GM23338 (cell line): ENCODE results near the gene FUT7.

Source experiments
- EZH2phosphoT487 ChIP-seq: fragments of 200-600 bp; sonication (generic); IDR thresholded peaks from one replicate; pipeline ENCODE4 v1.8.1; 2018; ENCODE audit warnings: antibody characterized with exemption; ENCODE audit not compliant: unreplicated experiment
- POLR2AphosphoS5 ChIP-seq: IDR thresholded peaks from 2 replicates; pipeline ENCODE4 v1.6.1; 2016; ENCODE audit warnings: antibody characterized with exemption, low read depth
- STAT1 ChIP-seq: IDR thresholded peaks from one replicate; pipeline ENCODE4 v1.6.1; 2016; ENCODE audit warnings: antibody characterized with exemption; ENCODE audit not compliant: unreplicated experiment
- TF ChIP-seq, protein P1 (sequence below), 2 experiments: fragments of 200-600 bp in 1 of 2; sonication (generic) in 1 of 2; conservative IDR thresholded peaks; 2 replicates each; pipeline versions ENCODE4 v1.5.1 to v1.6.1; 2016 to 2017; ENCODE audit warnings: antibody characterized with exemption in 2 of 2, low read depth in 2 of 2, mild to moderate bottlenecking in 2 of 2, moderate library complexity in 1 of 2

DNA sequence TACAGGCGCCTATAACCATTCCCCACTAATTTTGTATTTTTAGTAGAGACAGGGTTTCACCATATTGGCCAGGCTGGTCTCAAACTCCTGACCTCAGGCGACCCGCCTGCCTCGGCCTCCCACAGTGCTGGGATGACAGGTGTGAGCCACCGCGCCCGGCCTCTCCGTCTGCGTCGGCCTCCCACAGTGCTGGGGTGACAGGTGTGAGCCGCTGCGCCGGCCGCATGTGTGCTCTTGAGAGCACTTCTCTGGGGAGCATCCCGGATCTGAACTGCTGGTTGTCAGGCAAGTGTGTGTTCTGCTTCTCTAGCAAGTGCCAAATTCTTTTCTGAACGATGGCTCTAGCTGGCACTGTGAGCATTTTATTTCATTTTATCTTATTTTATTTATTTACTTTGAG is 25.7 kb upstream of the FUT7 start:
- TF ChIP-seq STAT1 = no peak
- TF ChIP-seq POLR2AphosphoS5 = no peak
- TF ChIP-seq, protein P1, sequence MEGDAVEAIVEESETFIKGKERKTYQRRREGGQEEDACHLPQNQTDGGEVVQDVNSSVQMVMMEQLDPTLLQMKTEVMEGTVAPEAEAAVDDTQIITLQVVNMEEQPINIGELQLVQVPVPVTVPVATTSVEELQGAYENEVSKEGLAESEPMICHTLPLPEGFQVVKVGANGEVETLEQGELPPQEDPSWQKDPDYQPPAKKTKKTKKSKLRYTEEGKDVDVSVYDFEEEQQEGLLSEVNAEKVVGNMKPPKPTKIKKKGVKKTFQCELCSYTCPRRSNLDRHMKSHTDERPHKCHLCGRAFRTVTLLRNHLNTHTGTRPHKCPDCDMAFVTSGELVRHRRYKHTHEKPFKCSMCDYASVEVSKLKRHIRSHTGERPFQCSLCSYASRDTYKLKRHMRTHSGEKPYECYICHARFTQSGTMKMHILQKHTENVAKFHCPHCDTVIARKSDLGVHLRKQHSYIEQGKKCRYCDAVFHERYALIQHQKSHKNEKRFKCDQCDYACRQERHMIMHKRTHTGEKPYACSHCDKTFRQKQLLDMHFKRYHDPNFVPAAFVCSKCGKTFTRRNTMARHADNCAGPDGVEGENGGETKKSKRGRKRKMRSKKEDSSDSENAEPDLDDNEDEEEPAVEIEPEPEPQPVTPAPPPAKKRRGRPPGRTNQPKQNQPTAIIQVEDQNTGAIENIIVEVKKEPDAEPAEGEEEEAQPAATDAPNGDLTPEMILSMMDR (conservative IDR thresholded peaks at IDR 0.05; ENCODE audit: low read depth in 2 of 2) = no peak
- no peak for TF ChIP-seq EZH2phosphoT487
